Caco-2 (cell line): Measurements from ENCODE around the gene GPR85. TPM values are rescaled to one million over a fixed set of nuclear protein-coding genes. Genes with fewer than 3 reads are reported as not detected.
"Not testable (repeated sequence)": the region's sequence is repeated elsewhere in the genome, so short reads cannot be mapped to it uniquely, and the experiment has no call there.

Experiments used
- BruUV-seq: library from RNA; stranded (reverse); fragments of 400-500 nt; replicated peaks from 2 replicates; lab custom pipeline; 2021; lab: Mats Ljungman, UMichigan
- CTCF ChIA-PET: fragments of 300-600 bp; sonication (Branson Sonifier 250); formaldehyde crosslinking; loops from one replicate; lab custom pipeline; 2022; ENCODE audit warnings: antibody characterized with exemption; lab: Charles Lee
- POLR2A ChIA-PET: fragments of 300-600 bp; sonication (Branson Sonifier 250); formaldehyde crosslinking; loops from one replicate; lab custom pipeline; 2022; ENCODE audit warnings: antibody characterized with exemption; lab: Charles Lee
- DNase-seq, 2 experiments: peaks; one replicate each; pipeline versions ENCODE4 v3.0.0 to v3.0.0-alpha.2; 2020 to 2022
- H3K27me3 ChIP-seq: replicated peaks from 2 replicates; pipeline ENCODE4 v1.6.0; 2011; ENCODE audit warnings: low read length; ENCODE audit not compliant: control insufficient read depth, insufficient read depth
- H3K36me3 ChIP-seq: 2 replicates; pipeline ENCODE4 v1.5.1; 2011; ENCODE audit warnings: low read length; ENCODE audit not compliant: control insufficient read depth, insufficient read depth
- H3K4me1 ChIP-seq: fragments of 250-450 bp; sonication (Bioruptor Pico); 2 replicates; pipeline ENCODE4 v1.5.1; 2020; ENCODE audit warnings: mild to moderate bottlenecking
- H3K4me3 ChIP-seq: 2 replicates; pipeline ENCODE4 v1.5.1; 2011; ENCODE audit warnings: low read depth, mild to moderate bottlenecking, control low read depth, low read length
- H3K9me3 ChIP-seq: fragments of 250-450 bp; sonication (Bioruptor Pico); 2 replicates; pipeline ENCODE4 v1.5.1; 2020; ENCODE audit warnings: mild to moderate bottlenecking, moderate library complexity
- H3K27ac Mint-ChIP-seq: one replicate; pipeline ENCODE4 v1.8.0; 2022; ENCODE audit warnings: mixed read lengths; ENCODE audit not compliant: unreplicated experiment
- H3K27me3 Mint-ChIP-seq: one replicate; pipeline ENCODE4 v1.8.0; 2022; ENCODE audit warnings: mixed read lengths; ENCODE audit not compliant: insufficient read depth, unreplicated experiment
- H3K36me3 Mint-ChIP-seq: one replicate; pipeline ENCODE4 v1.8.0; 2022; ENCODE audit warnings: mild to moderate bottlenecking, mixed read lengths; ENCODE audit not compliant: insufficient read depth, unreplicated experiment
- H3K4me1 Mint-ChIP-seq: one replicate; pipeline ENCODE4 v1.8.0; 2022; ENCODE audit warnings: low read depth, mixed read lengths; ENCODE audit not compliant: unreplicated experiment
- H3K4me3 Mint-ChIP-seq: one replicate; pipeline ENCODE4 v1.8.0; 2022; ENCODE audit warnings: mild to moderate bottlenecking, moderate library complexity, mixed read lengths; ENCODE audit not compliant: unreplicated experiment
- H3K9me3 Mint-ChIP-seq: one replicate; pipeline ENCODE4 v1.8.0; 2022; ENCODE audit warnings: mixed read lengths; ENCODE audit not compliant: unreplicated experiment
- CTCF ChIP-seq, 2 experiments: fragments of 200-600 bp in 1 of 2; IDR thresholded peaks; 1 replicate in 1 of 2; 2 replicates in 1 of 2; pipeline versions ENCODE4 v1.5.1 to v1.8.0; 2011 to 2022; ENCODE audit warnings: antibody characterized with exemption in 1 of 2, control low read depth in 1 of 2, inconsistent platforms in 1 of 2, low read depth in 1 of 2, low read length in 1 of 2, mild to moderate bottlenecking in 1 of 2, moderate library complexity in 1 of 2; ENCODE audit not compliant: insufficient read depth in 1 of 2, severe bottlenecking in 1 of 2, unreplicated experiment in 1 of 2
- intact Hi-C: fragments of 100-400 bp; cut with micrococcal nuclease; formaldehyde crosslinking; loops from one replicate; pipeline ENCODE4 v1.10.0; 2022; ENCODE audit not compliant: unreplicated experiment
- total RNA-seq: library from RNA; stranded (reverse); gene quantifications from 2 replicates; pipeline ENCODE4 v1.2.3, GENCODE V29; 2022

Gene GPR85
- total RNA-seq, 1 experiment from 2014 or later, result not detected

GRCh38 chr7:113060100-113060499, 26.5 kb downstream of the GPR85 start:
- H3K27ac Mint-ChIP-seq, result no peak overlapping the region
- CTCF ChIA-PET, result no interaction called here
- H3K4me1 Mint-ChIP-seq, result no peaks in the 10 kb centered on the region
- H3K36me3 Mint-ChIP-seq, result no peaks in the 10 kb centered on the region
- H3K4me1 ChIP-seq, result no peaks in the 10 kb centered on the region
- POLR2A ChIA-PET, result no interaction called here
- H3K4me3 Mint-ChIP-seq, result no peak overlapping the region
- intact Hi-C loops, result no loop called here
- H3K9me3 ChIP-seq, result no peaks in the 10 kb centered on the region
- H3K4me3 ChIP-seq, result no peak overlapping the region
- no peak for TF ChIP-seq CTCF (IDR thresholded peaks at IDR 0.05; ENCODE audit: insufficient read depth in 1 of 2, low read depth in 1 of 2, low read length in 1 of 2, severe bottlenecking in 1 of 2, unreplicated experiment in 1 of 2)
- DNase-seq, result no peak
- no peaks in the 10 kb centered on the region for H3K9me3 Mint-ChIP-seq
- H3K27me3 ChIP-seq, result no peaks in the 10 kb centered on the region
- no peaks in the 10 kb centered on the region for H3K36me3 ChIP-seq
- peaks cover 2% of the 10 kb centered on the region for H3K27me3 Mint-ChIP-seq
- no TSS peak for BruUV-seq

GRCh38 chr7:113054938-113055337, 31.7 kb downstream of the GPR85 start:
- H3K4me3 ChIP-seq, result no peak overlapping the region
- H3K4me1 Mint-ChIP-seq, result no peaks in the 10 kb centered on the region
- H3K36me3 Mint-ChIP-seq, result no peaks in the 10 kb centered on the region
- no peak for TF ChIP-seq CTCF (IDR thresholded peaks at IDR 0.05; ENCODE audit: insufficient read depth in 1 of 2, low read depth in 1 of 2, low read length in 1 of 2, severe bottlenecking in 1 of 2, unreplicated experiment in 1 of 2)
- H3K9me3 Mint-ChIP-seq, result no peaks in the 10 kb centered on the region
- no TSS peak for BruUV-seq
- ChIA-PET POLR2A (no interaction called here), CTCF (no interaction called here)
- H3K27me3 Mint-ChIP-seq, result peaks cover 4% of the 10 kb centered on the region
- no peak overlapping the region for H3K4me3 Mint-ChIP-seq
- H3K4me1 ChIP-seq, result no peaks in the 10 kb centered on the region
- no peak overlapping the region for H3K27ac Mint-ChIP-seq
- no peak for DNase-seq
- no peaks in the 10 kb centered on the region for H3K9me3 ChIP-seq
- intact Hi-C loops, result no loop called here
- no peaks in the 10 kb centered on the region for H3K27me3 ChIP-seq
- no peaks in the 10 kb centered on the region for H3K36me3 ChIP-seq

GRCh38 chr7:113054272-113054671, 32.4 kb downstream of the GPR85 start:
- H3K4me3 ChIP-seq, H3K27me3 ChIP-seq, CTCF ChIA-PET, H3K36me3 Mint-ChIP-seq, H3K4me1 Mint-ChIP-seq, intact Hi-C loops, H3K27me3 Mint-ChIP-seq, H3K27ac Mint-ChIP-seq, H3K4me1 ChIP-seq, BruUV-seq, H3K9me3 Mint-ChIP-seq, H3K9me3 ChIP-seq, H3K4me3 Mint-ChIP-seq, H3K36me3 ChIP-seq, POLR2A ChIA-PET: not testable (repeated sequence)
- peak; percentile 3 to 32 for DNase-seq

GRCh38 chr7:113049221-113049620, 37.4 kb downstream of the GPR85 start:
- CTCF ChIA-PET, H3K4me3 ChIP-seq, H3K9me3 ChIP-seq, BruUV-seq, DNase-seq, H3K36me3 ChIP-seq, H3K4me1 ChIP-seq, POLR2A ChIA-PET, H3K27me3 Mint-ChIP-seq, H3K4me3 Mint-ChIP-seq, H3K27me3 ChIP-seq, H3K36me3 Mint-ChIP-seq, H3K4me1 Mint-ChIP-seq, intact Hi-C loops, H3K27ac Mint-ChIP-seq, H3K9me3 Mint-ChIP-seq: not testable (repeated sequence)
